ENCODE data around the gene EXOC3.
"Not testable (repeated sequence)": the region's sequence is repeated elsewhere in the genome, so short reads cannot be mapped to it uniquely, and the experiment has no call there.

Gene EXOC3

DNA sequence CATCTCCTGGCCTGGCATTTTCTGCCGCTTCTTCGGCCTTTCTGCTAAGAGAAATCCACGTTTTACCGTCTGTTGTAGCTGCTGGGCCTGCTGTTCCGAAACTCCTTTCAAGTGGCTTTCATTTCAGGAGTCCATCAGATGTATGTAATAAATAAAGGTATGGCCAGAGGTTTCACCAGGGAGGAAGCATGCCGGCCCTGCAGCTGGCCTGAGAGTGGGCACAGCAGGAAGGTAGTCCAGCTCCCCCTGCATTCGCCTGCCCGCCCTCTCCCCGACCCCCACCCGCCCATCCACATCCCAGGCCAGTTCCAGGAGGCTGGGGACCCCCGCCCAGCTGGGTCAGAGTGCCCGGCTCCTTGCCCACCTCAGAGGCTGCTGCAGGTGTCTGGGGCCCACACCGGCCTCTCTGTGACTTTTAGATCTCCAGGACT lies 46.4 kb upstream of the EXOC3 start:
- no peak overlapping the region for H3K27ac ChIP-seq

DNA sequence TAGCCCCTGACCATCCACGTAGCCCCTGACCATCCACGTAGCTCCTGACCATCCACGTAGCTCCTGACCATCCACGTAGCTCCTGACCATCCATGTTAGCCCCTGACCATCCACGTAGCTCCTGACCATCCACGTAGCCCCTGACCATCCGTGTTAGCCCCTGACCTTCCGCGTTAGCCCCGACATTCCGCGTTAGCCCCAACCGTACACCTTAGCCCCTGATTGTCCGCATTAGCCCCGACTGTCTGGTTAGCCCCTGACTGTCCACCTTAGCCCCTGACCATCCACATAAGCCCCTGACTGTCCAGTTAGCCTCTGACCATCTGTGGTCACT lies 44.9 kb upstream of the EXOC3 start:
- not testable (repeated sequence) for DNase-seq; H3K27me3 ChIP-seq (ENCODE audit: insufficient read depth, low read depth, severe bottlenecking); H3K9me3 ChIP-seq (ENCODE audit: severe bottlenecking); H3K27ac ChIP-seq; H3K36me3 ChIP-seq; H3K4me3 ChIP-seq (ENCODE audit: low read depth, low read length)

More for the DNA sequence above, 46.4 kb upstream of the EXOC3 start:
- H3K9me3 ChIP-seq (ENCODE audit: severe bottlenecking), result peaks cover 2% of the 10 kb centered on the region
- TF ChIP-seq, protein P1, sequence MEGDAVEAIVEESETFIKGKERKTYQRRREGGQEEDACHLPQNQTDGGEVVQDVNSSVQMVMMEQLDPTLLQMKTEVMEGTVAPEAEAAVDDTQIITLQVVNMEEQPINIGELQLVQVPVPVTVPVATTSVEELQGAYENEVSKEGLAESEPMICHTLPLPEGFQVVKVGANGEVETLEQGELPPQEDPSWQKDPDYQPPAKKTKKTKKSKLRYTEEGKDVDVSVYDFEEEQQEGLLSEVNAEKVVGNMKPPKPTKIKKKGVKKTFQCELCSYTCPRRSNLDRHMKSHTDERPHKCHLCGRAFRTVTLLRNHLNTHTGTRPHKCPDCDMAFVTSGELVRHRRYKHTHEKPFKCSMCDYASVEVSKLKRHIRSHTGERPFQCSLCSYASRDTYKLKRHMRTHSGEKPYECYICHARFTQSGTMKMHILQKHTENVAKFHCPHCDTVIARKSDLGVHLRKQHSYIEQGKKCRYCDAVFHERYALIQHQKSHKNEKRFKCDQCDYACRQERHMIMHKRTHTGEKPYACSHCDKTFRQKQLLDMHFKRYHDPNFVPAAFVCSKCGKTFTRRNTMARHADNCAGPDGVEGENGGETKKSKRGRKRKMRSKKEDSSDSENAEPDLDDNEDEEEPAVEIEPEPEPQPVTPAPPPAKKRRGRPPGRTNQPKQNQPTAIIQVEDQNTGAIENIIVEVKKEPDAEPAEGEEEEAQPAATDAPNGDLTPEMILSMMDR (IDR thresholded peaks at IDR 0.05; ENCODE audit: low read depth, low read length), result no peak
- H3K36me3 ChIP-seq, result no peaks in the 10 kb centered on the region
- H3K4me3 ChIP-seq (ENCODE audit: low read depth, low read length), result no peak overlapping the region
- H3K27me3 ChIP-seq (ENCODE audit: insufficient read depth, low read depth, severe bottlenecking), result no peaks in the 10 kb centered on the region
- DNase-seq, result no peak

DNA sequence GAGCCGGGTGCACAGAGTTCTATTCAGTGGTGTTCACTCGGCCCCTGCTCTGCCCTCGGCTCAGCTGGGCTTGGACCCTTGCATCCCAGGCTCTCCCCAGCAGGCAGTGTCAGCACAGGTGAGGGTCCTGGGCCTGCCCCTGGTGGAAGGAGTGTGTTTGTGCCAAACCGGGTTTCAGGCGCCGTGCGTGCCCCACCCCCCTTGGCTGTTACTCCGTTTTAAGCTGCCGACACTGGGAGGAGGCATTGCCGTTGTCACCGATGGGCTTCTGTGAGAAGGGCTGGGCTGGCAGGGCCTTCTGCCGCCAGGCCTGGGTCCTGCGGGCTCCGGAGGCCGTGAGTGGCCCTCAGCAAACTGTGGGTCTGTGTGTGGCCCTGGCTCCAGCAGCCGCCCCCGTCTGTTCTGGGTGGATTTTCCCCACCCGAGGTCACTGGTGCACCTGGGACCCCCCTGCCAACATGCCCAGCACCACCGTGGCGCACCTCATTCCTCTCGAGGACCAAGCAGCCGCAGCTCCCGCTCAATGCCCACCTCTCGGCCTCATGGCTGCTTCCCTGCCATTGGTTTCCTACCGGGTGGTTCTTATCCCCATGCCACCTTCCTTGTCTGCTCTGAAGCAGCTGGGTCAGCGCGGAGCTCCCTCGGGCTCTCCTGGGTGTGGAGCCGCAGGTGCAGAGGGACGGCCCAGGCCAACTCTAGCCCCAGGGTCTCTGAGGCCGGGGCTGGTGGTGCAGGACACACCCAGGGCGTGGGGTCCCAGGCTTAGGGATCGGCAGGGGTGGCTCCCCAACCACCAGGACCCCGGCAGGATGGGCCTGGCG lies 44.3 kb upstream of the EXOC3 start:
- H3K27me3 ChIP-seq (ENCODE audit: insufficient read depth, low read depth, severe bottlenecking), result no peaks in the 10 kb centered on the region
- H3K4me3 ChIP-seq (ENCODE audit: low read depth, low read length), result no peak overlapping the region
- no peak for DNase-seq
- TF ChIP-seq, protein P1 (IDR thresholded peaks at IDR 0.05; ENCODE audit: low read depth, low read length), result no peak
- H3K36me3 ChIP-seq, result no peaks in the 10 kb centered on the region
- H3K27ac ChIP-seq, result no peak overlapping the region
- peaks cover 2% of the 10 kb centered on the region for H3K9me3 ChIP-seq (ENCODE audit: severe bottlenecking)

DNA sequence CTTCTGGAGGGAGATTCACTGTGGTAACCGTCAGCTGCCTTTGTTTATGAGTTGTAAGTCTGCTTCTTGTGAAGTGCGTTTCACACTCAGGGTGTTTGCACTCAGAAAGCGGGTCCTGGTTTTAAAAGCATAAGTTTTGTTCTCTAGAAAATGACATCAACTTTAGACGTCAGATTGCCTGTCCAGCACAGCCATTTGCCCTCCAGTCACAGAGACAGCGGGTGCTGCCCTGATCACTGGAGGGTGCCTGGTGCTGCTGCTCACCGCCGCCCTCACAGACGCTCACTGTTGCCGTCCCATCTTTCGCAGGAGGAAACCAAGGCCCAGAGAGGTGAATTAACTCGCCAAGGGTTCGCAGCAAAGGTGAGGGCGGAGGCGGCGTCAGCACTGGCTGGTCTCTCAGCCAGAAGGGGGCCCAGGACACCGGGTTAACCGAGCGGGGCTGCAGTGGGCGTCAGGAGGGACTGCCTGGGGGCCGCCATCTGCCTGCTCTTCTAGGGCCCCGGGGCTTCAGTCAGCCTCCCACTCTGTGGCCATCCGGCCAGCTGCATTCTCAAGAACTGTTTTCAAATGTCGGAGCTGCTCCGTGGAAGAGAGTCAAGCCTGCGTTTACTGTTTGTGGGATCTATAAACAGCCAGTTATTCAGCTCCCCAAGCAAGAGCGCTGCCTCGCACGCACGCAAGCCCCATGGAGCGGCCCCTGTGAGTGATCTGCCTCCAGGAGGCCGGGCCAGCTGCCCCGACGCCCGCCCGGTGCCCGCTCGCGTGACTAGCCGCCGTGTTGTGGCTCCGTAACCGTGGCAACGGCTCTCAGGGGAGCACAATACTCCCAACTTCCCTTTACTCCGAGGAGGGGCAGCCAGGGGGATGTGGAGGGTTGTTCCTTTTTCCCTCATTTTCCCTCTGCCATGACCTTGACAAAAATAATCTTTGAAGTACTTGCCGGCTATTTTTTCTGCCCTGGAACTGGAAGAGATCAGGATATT lies 43.4 kb upstream of the EXOC3 start:
- Histone ChIP-seq H3K27ac (no peak overlapping the region), H3K4me3 (ENCODE audit: low read depth, low read length) (no peak overlapping the region), H3K27me3 (ENCODE audit: insufficient read depth, low read depth, severe bottlenecking) (no peaks in the 10 kb centered on the region), H3K9me3 (ENCODE audit: severe bottlenecking) (peaks cover 2% of the 10 kb centered on the region), H3K36me3 (no peaks in the 10 kb centered on the region)
- TF ChIP-seq, protein P1 (IDR thresholded peaks at IDR 0.05; ENCODE audit: low read depth, low read length), result no peak
- peak; percentile 40 for DNase-seq

GRCh38 chr5:400282-401145 lies 42.5 kb upstream of the EXOC3 start:
- H3K36me3 ChIP-seq, result no peaks in the 10 kb centered on the region
- H3K27me3 ChIP-seq (ENCODE audit: insufficient read depth, low read depth, severe bottlenecking), result no peaks in the 10 kb centered on the region
- no peak overlapping the region for H3K4me3 ChIP-seq (ENCODE audit: low read depth, low read length)
- DNase-seq, result no peak
- H3K9me3 ChIP-seq (ENCODE audit: severe bottlenecking), result peaks cover 2% of the 10 kb centered on the region
- TF ChIP-seq, protein P1 (IDR thresholded peaks at IDR 0.05; ENCODE audit: low read depth, low read length), result no peak
- H3K27ac ChIP-seq, result no peak overlapping the region

Measured in WERI-Rb-1 (cell line).